GM21619 (cell line): ENCODE results near the gene SRGAP1.
A peak's percentile ranks its signal among the peaks of the same experiment; 100 is the strongest.
"Not testable (repeated sequence)": the region's sequence is repeated elsewhere in the genome, so short reads cannot be mapped to it uniquely, and the experiment has no call there.

Experiments used
- ATAC-seq: cut with Tn5 transposase; IDR thresholded peaks from one replicate; pipeline ENCODE4 v1.9.1; 2021; ENCODE audit not compliant: unreplicated experiment

SRGAP1 gene

GRCh38 chr12:63999853-64000252 is 155.4 kb downstream of the SRGAP1 start:
- no peak for ATAC-seq

- no peak for ATAC-seq
These were observed 156.9 kb downstream of the SRGAP1 start for GRCh38 chr12:64001439-64001838.

GRCh38 chr12:64004641-64005040 is 160.1 kb downstream of the SRGAP1 start:
- no peak for ATAC-seq

GRCh38 chr12:64006211-64006825 is 161.8 kb downstream of the SRGAP1 start:
- ATAC-seq = no peak

GRCh38 chr12:64007853-64008252 is 163.4 kb downstream of the SRGAP1 start:
- ATAC-seq = no peak

- ATAC-seq = no peak
These were observed 164.1 kb downstream of the SRGAP1 start for GRCh38 chr12:64008596-64008995.

- ATAC-seq = peak; percentile 65
These were observed 165.0 kb downstream of the SRGAP1 start for GRCh38 chr12:64009321-64010068.

- ATAC-seq = peak; percentile 95
These were observed 165.7 kb downstream of the SRGAP1 start for GRCh38 chr12:64010069-64010686.

GRCh38 chr12:64016521-64016920 is 172.0 kb downstream of the SRGAP1 start:
- no peak for ATAC-seq

- ATAC-seq = not testable (repeated sequence)
These were observed 173.6 kb downstream of the SRGAP1 start for GRCh38 chr12:64018116-64018515.

- no peak for ATAC-seq
These were observed 174.0 kb downstream of the SRGAP1 start for GRCh38 chr12:64018524-64018923.

- no peak for ATAC-seq
These were observed 174.6 kb downstream of the SRGAP1 start for GRCh38 chr12:64019101-64019500.

GRCh38 chr12:64019654-64020053 is 175.2 kb downstream of the SRGAP1 start:
- no peak for ATAC-seq

GRCh38 chr12:64025174-64025958 is 180.9 kb downstream of the SRGAP1 start:
- ATAC-seq = no peak

GRCh38 chr12:64027311-64027710 is 182.8 kb downstream of the SRGAP1 start:
- no peak for ATAC-seq

GRCh38 chr12:64028541-64028940 is 184.0 kb downstream of the SRGAP1 start:
- ATAC-seq = no peak

GRCh38 chr12:64029013-64029857 is 184.7 kb downstream of the SRGAP1 start:
- ATAC-seq = no peak

GRCh38 chr12:64030155-64030554 is 185.7 kb downstream of the SRGAP1 start:
- ATAC-seq = no peak

- not testable (repeated sequence) for ATAC-seq
These were observed 189.6 kb downstream of the SRGAP1 start for GRCh38 chr12:64034056-64034455.

- ATAC-seq = no peak
These were observed 190.5 kb downstream of the SRGAP1 start for GRCh38 chr12:64034901-64035576.
